IMR-90 (cell line): Measurements from ENCODE around the gene IMMT.

Experiments used
- CTCF ChIP-seq: conservative IDR thresholded peaks from 2 replicates; pipeline ENCODE4 v1.5.1; 2012; ENCODE audit warnings: mild to moderate bottlenecking, low read depth, low read length, improper control_type of control experiment
- MAFK ChIP-seq: IDR thresholded peaks from 2 replicates; pipeline ENCODE4 v1.6.1; 2012; ENCODE audit warnings: low read depth, low read length, improper control_type of control experiment
- POLR2A ChIP-seq: IDR thresholded peaks from 2 replicates; pipeline ENCODE4 v1.6.1; 2012; ENCODE audit warnings: mild to moderate bottlenecking, low read depth, low read length
- RAD21 ChIP-seq: IDR thresholded peaks from 2 replicates; pipeline ENCODE4 v1.6.1; 2012; ENCODE audit warnings: low read length, improper control_type of control experiment
- RCOR1 ChIP-seq: IDR thresholded peaks from 2 replicates; pipeline ENCODE4 v1.6.1; 2012; ENCODE audit warnings: mild to moderate bottlenecking, low read length, improper control_type of control experiment; ENCODE audit not compliant: insufficient replicate concordance
- RFX5 ChIP-seq: IDR thresholded peaks from 2 replicates; pipeline ENCODE4 v1.8.0; 2012; ENCODE audit warnings: low read depth, mild to moderate bottlenecking, low read length, moderate library complexity

DNA sequence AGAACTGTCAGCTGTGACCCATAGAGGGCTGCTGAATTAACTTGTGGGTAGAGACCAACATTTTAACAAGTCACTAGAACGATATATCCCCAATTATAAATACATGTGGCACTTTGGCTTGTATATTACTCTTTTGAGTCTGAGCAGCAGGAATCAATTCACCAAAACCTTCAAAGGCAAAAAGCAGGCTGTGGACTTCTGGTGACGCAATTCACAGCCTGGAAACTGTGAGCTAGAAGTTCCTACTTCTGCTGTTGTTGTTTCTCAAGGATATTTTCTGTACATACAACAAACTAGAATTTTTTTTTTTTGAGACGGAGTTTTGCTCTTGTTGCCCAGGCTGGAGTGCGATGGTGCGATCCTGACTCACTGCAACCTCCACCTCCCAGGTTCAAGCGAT lies 52.0 kb downstream of the IMMT start:
- TF ChIP-seq CTCF (no peak), RFX5 (no peak), RAD21 (no peak), MAFK (no peak), RCOR1 (no peak), POLR2A (no peak)
